K562 (cell line): ENCODE measurements around the gene EIF2S1. TPM values are rescaled to one million over a fixed set of nuclear protein-coding genes. Genes with fewer than 3 reads are reported as not detected.

Experiments used
- CCNT2 ChIP-seq: IDR thresholded peaks from 2 replicates; pipeline ENCODE4 v1.6.1; 2011; ENCODE audit warnings: borderline replicate concordance, low read depth, mild to moderate bottlenecking, moderate library complexity, mixed read lengths, low read length; ENCODE audit not compliant: insufficient read length; ENCODE audit errors: extremely low read depth
- GABPB2 ChIP-seq: fragments of 250-450 bp; sonication (Bioruptor Pico); conservative IDR thresholded peaks from 2 replicates; pipeline ENCODE4 v1.5.1; 2021; ENCODE audit warnings: mild to moderate bottlenecking
- JUND ChIP-seq, 2 experiments: IDR thresholded peaks; 2 replicates in 1 of 2; 3 replicates in 1 of 2; pipeline ENCODE4 v1.6.1; 2011; ENCODE audit warnings: borderline replicate concordance in 2 of 2, low read depth in 2 of 2, low read length in 2 of 2, improper control_type of control experiment in 1 of 2, missing biosample characterization in 1 of 2, missing genetic modification characterization in 1 of 2, missing genetic modification reagents in 1 of 2
- KAT7 ChIP-seq: sonication (generic); formaldehyde crosslinking; IDR thresholded peaks from 2 replicates; pipeline ENCODE4 v1.8.0; 2022; ENCODE audit warnings: missing genetic modification reagents, mild to moderate bottlenecking, borderline replicate concordance
- NONO ChIP-seq, 2 experiments: fragments of 200-400 bp in 1 of 2; fragments of 450-650 bp in 1 of 2; formaldehyde crosslinking in 1 of 2; IDR thresholded peaks; 2 replicates each; pipeline ENCODE4 v1.6.1; 2017; ENCODE audit warnings: low read depth in 2 of 2, mild to moderate bottlenecking in 2 of 2, moderate library complexity in 2 of 2, low read length in 1 of 2
- POLR2B ChIP-seq: fragments of 450-650 bp; IDR thresholded peaks from 2 replicates; pipeline ENCODE4 v1.6.1; 2018; ENCODE audit warnings: low read depth; ENCODE audit not compliant: partially characterized antibody
- SIN3A ChIP-seq, 2 experiments: fragments of 150-350 bp in 1 of 2; IDR thresholded peaks; 2 replicates each; pipeline ENCODE4 v1.6.1; 2011 to 2016; ENCODE audit warnings: borderline replicate concordance in 2 of 2, low read depth in 2 of 2, low read length in 2 of 2, mild to moderate bottlenecking in 2 of 2, moderate library complexity in 2 of 2; ENCODE audit not compliant: control insufficient read depth in 1 of 2
- polyA plus RNA-seq, 8 experiments: library from polyadenylated mRNA; depleted of rRNA in 4 of 8; stranded (reverse) in 5 of 8; unstranded in 3 of 8; fragments of >200 nt; fragmentation: Nextera tagmentation in 2 of 8; fragmentation: Illumina TruSeq in 1 of 8; extraction: Ambion mirVana in 2 of 8; extraction: Trizol in 1 of 8; gene quantifications; 2 replicates each; pipeline versions ENCODE4 v1.2.1 to v1.2.3, GENCODE V29; 2011 to 2014; ENCODE audit warnings: inconsistent platforms in 1 of 8, missing spikeins in 1 of 8
- total RNA-seq, 7 experiments: library from RNA; depleted of rRNA in 6 of 7; stranded (reverse); fragments of >200 nt in 6 of 7; fragmentation: Illumina TruSeq in 2 of 7; extraction: Trizol in 2 of 7; gene quantifications; 2 replicates each; pipeline versions ENCODE4 v1.2.1 to v1.2.3, GENCODE V29; 2011 to 2021; ENCODE audit warnings: low replicate concordance in 1 of 7

EIF2S1 gene
- total and polyA plus RNA-seq, 9 of the 15 experiments (the other 6 are each of a cell fraction or from before 2014, with no cell fraction given), result 216 to 1,018 (median 332) TPM

- TF ChIP-seq CCNT2 (no peak), KAT7 (CRISPR knock-in tag) (no peak), POLR2B (peak; percentile 24), JUND (IDR thresholded peaks at IDR 0.05; ENCODE audit: borderline replicate concordance, low read depth, low read length) (no peak), JUND (tag; IDR thresholded peaks at IDR 0.05; ENCODE audit: borderline replicate concordance, low read depth, low read length) (no peak), NONO (IDR thresholded peaks at IDR 0.05; ENCODE audit: low read depth in 2 of 2, low read length in 1 of 2) (0 out of 4 replicates have a peak, but pooled peaks of 1 of the 2 experiments have one; percentile 30), GABPB2 (CRISPR knock-in tag) (no peak), SIN3A (IDR thresholded peaks at IDR 0.05; ENCODE audit: borderline replicate concordance in 2 of 2, control insufficient read depth in 1 of 2, low read depth in 2 of 2, low read length in 2 of 2) (no peak)
Measured at GRCh38 chr14:67358924-67359774, 979 bp upstream of the EIF2S1 start (continued).
